AG09319 (cell line): ENCODE results near the gene MFAP3L.

ENCODE experiments used
- DNase-seq: peaks from one replicate; pipeline ENCODE4 v3.0.0-alpha.2; 2010; ENCODE audit warnings: low read depth; ENCODE audit errors: extremely low read depth
- TF ChIP-seq, protein P1 (sequence below): IDR thresholded peaks from 2 replicates; pipeline ENCODE4 v1.5.1; 2011; ENCODE audit warnings: low read depth, mild to moderate bottlenecking, inconsistent platforms, low read length, moderate library complexity

MFAP3L gene

DNA sequence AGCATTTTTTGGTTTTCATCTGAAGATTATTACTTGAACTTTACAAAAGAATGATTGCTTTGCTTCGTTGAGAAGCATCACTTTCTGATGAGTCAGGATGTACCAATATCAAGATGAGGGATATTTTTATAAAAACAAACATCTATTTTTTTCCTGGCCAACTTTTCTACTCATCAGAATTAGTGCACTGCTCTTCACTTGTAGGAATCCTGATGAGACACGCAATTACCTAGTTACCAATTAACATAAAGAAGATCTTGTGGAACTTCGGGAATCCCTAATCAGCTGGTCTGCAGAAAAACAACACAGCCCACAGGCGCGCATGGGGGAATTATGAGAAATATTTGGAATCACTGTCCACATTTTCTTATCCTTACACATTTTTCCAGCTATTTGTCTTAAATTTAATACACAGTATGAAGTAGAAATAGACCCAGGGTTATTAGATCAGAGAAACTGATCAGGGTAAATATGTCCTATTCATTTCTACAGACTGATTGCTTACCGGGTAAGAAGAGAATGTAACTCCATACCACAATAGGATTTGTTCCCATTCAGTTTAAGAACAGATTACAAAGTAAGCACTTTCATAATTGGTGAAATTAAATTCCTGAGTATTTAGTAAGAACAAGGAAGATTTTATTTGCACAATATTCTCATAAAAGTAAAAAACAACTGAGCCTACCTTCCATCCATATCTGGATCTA lies 50.9 kb downstream of the MFAP3L start:
- no peak for DNase-seq
- TF ChIP-seq, protein P1, sequence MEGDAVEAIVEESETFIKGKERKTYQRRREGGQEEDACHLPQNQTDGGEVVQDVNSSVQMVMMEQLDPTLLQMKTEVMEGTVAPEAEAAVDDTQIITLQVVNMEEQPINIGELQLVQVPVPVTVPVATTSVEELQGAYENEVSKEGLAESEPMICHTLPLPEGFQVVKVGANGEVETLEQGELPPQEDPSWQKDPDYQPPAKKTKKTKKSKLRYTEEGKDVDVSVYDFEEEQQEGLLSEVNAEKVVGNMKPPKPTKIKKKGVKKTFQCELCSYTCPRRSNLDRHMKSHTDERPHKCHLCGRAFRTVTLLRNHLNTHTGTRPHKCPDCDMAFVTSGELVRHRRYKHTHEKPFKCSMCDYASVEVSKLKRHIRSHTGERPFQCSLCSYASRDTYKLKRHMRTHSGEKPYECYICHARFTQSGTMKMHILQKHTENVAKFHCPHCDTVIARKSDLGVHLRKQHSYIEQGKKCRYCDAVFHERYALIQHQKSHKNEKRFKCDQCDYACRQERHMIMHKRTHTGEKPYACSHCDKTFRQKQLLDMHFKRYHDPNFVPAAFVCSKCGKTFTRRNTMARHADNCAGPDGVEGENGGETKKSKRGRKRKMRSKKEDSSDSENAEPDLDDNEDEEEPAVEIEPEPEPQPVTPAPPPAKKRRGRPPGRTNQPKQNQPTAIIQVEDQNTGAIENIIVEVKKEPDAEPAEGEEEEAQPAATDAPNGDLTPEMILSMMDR, result no peak

DNA sequence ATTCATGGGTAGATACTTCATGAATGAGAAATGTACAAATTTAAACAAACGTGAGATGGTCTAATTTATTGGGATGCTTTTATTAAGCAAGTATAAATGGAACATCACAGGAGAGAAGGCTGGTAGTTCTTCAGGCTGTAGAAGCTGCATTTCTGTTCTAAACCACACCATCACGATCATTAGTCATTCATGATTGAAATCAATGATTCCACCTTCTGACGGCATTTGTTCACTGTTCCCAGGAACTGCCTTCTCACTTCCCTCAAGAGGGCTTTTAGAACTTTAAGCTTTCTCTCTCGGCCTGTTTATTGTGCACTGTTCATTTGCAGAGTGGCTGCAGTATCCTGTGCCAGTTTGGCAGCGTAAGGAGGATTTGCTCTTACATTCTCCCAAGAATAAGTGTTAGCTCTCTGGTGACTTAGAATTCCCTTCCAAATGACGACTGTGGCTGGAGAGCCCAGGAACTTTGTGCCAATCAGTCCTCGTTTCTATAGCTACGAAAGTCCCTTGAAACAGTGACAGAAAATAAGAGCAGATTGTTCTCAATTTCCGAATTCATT lies 54.7 kb downstream of the MFAP3L start:
- TF ChIP-seq, protein P1, result no peak
- DNase-seq, result no peak

DNA sequence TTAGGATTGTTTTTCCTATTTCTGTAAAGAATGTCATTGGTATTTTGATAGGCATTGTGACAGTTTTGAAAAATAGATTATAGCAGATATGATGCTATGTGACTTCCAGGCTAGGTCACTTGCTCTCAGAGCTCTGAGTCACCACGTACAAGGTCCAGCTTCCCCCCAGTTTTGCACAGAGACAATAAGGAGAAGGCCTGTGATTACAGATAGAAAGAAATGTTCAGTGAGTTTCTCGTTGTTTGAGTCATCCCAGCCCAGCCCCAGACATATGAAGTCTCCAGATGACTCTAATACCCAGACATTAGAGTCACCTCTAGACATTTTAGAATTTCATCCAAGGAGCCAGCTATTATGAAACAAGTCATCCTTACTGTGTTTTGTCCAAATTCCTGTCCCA lies 57.2 kb downstream of the MFAP3L start:
- DNase-seq, result peak; percentile 10
- TF ChIP-seq, protein P1, result no peak

DNA sequence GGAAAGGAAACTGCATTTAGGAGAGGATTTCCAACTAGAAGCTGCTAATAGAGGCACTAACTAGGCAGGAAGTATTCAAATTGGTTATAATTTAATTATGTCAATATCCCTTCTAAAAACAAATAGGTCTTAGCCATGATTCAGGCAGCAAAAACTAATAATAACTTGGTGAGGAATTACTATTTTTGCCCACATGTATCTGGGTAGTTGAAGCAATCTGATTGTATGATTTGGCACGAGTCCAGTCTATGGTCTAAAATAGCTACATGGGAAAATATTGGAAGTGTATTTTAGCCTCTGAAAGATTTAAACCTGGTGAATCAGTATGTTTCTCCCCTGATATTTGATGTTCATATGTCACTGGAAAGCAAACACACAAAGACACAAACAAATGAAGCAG lies 62.2 kb downstream of the MFAP3L start:
- no peak for DNase-seq
- TF ChIP-seq, protein P1, result no peak

DNA sequence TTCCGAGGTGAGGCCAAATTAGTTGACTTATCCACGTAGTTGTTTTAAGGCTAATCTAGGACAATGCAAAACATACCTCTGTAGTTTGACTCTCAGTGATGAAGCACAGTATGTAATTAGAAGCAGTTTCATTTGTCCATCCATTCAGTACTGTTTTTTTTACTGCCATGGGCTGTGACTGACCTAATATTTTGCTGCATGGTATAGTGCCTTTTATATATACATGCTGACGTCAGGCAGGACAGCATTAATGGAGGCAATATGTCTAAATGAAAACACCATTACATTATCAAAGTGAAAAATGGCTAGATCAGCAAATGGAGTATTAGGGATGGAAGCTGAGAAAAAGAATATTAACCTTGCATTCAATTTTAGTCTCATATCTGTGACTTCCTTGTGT lies 66.9 kb downstream of the MFAP3L start:
- no peak for DNase-seq
- TF ChIP-seq, protein P1, result no peak

DNA sequence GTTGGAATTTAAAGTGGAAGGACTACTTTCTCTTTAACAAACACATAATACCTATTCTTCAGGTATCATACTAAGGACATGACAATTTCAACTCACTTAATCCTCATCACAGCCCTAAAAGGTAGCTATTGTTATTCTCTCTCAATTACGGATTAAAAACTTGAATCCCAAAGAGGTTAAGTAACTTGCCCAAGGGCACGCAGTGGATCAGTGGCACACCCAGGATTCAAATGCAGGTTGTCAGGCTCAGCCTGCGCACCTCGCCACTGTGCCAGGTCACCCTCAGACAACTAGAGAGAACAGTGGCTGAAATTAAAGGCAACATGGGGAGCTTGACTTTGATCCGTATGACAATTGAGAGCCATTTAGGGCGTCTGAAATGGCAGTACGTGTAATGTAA lies 67.6 kb downstream of the MFAP3L start:
- no peak for DNase-seq
- TF ChIP-seq, protein P1, result no peak

DNA sequence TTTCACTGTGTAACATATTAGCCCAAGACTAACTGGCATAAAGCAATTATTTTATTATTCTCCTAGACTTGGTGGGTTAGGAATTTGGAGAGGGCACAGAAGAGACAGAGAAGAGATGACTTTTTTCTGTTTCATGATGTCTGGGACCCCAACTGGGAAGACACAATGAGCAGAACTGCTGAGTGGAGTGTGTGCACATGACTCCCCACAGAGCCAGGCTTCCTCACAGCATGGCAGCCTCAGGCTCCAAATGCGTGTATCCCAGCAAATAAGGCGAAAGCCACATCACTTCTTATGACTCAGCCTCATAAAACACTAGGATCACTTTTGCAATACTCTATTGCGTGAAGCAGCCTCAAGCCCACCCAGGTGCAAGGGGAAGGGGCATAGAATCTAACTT lies 68.4 kb downstream of the MFAP3L start:
- TF ChIP-seq, protein P1, result no peak
- no peak for DNase-seq
